GM12874 (cell line): ENCODE measurements around the gene NEO1.

ENCODE experiments used
- CTCF ChIP-seq: IDR thresholded peaks from 2 replicates; pipeline ENCODE4 v1.5.1; 2011; ENCODE audit warnings: low read depth, mild to moderate bottlenecking, control low read depth, low read length, moderate library complexity; ENCODE audit not compliant: insufficient read depth

Gene NEO1

GRCh38 chr15:73127302-73127936 lies 75.2 kb downstream of the NEO1 start:
- peak; percentile 85 for TF ChIP-seq CTCF

- no peak for TF ChIP-seq CTCF
Observed at GRCh38 chr15:73130830-73131229, 78.6 kb downstream of the NEO1 start.

- TF ChIP-seq CTCF: no peak
Observed at GRCh38 chr15:73134196-73134595, 81.9 kb downstream of the NEO1 start.

- TF ChIP-seq CTCF: no peak
Observed at GRCh38 chr15:73139041-73139743, 86.9 kb downstream of the NEO1 start.

GRCh38 chr15:73139744-73140553 lies 87.7 kb downstream of the NEO1 start:
- TF ChIP-seq CTCF: no peak

GRCh38 chr15:73141216-73141900 lies 89.1 kb downstream of the NEO1 start:
- no peak for TF ChIP-seq CTCF
